TTC549 (cell line): ENCODE results near the gene FUT3.
"Not testable (repeated sequence)": the region's sequence is repeated elsewhere in the genome, so short reads cannot be mapped to it uniquely, and the experiment has no call there.

Experiments used
- FAIRE-seq: peaks from 2 replicates; lab custom pipeline; 2012; peaks lifted over from hg19 to GRCh38; lab: Jason Lieb, UNC

The FUT3 gene

DNA sequence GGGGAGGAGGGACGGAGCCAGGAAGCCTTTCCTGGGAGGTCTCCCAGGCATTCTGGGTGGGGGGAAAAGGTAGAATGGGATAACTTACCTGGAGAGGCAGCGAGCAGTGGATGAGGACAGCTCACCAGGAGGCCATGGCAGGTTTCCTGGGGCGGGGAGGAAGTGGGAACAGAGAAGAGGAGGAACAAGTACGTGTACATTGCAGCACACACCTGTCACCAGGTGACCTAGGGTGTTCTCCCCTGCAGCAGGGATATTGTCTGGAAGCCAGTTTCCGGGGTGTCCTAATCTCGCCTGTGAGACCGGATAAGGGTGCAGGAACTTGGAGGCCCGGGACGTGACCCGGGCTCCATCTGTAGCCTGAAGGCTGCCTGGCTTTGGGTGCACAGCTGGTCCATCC, at the start of gene FUT3:
TSS of gene FUT3 (minus strand) at position 148 of the 400 bp plus-strand sequence.
- no peak for FAIRE-seq

GRCh38 chr19:5900976-5901375, 49.7 kb upstream of the FUT3 start:
- no peak for FAIRE-seq

- FAIRE-seq = no peak
These were observed 48.7 kb upstream of the FUT3 start for GRCh38 chr19:5899728-5900526.

DNA sequence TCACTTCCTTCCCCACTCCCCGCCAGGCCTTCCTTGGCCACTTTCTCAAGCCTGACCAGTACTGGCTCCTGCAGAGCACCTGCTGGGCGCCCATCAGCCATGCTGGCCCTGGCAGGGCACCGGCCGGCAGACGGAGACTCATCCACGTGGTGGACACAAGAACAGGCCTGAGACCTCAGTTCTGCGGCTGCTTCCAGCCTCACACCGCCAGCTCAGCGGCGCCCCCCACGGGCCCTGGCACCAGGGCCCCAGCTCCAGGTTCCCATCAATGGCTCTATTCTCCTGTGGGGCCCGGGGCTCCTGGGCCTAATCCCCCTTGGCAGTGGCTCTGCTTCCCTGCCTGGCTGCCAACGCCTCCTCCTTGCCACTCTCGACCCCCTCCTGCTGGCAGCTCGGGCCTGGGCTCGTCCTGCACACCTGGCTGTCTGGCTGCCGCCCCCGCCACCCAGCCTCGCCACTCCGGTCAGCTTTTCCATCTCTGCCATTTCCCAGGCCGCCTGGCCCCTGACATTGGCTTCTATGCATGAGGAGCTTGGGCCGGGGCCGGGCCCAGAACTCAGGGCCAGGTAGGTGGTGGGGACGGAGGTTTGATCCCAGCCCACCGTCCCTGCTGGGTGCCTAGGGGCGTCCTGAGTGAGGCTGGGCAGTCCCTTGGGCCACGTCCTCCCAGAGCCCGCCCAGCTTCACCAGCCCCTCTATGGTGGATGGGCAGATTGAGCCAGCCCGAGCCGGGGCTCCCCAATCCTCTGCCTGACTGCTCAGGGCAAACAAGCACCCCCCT, 46.1 kb upstream of the FUT3 start:
- no peak for FAIRE-seq

GRCh38 chr19:5896365-5897076, 45.3 kb upstream of the FUT3 start:
- FAIRE-seq = no peak

GRCh38 chr19:5895890-5896289, 44.6 kb upstream of the FUT3 start:
- no peak for FAIRE-seq

- FAIRE-seq = no peak
These were observed 44.2 kb upstream of the FUT3 start for GRCh38 chr19:5895409-5895808.

DNA sequence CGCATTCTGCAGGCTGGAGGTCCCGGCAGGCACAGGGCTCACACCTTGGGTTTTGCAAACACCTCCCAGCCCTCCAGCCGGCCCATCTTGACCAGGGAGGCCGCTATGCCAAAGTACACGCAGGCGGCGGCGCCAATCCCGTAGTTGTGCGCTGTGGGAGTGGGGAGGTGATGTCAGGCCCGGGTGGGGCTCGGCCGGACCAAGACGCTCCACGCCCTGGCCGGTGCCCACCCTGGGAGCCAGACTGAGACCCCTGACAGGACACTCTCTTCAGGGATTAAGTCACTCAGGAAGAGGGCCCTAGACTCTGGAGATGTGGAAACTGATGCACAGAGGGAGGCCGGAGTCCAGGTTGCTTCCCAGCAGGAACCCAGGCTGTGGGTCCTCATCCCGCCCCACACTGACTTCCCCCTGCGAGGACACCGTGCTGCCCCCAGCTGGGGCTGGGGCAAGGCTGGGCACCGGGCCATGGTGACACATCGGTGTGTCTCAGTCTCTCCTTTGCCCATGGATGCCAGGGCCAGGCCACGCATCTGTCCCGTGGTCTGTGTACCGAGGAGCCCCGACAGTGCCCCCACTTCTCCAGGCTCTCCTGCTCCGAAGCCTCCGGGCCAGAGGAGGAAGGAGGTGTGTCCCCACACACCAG, 43.6 kb upstream of the FUT3 start:
- FAIRE-seq = no peak

DNA sequence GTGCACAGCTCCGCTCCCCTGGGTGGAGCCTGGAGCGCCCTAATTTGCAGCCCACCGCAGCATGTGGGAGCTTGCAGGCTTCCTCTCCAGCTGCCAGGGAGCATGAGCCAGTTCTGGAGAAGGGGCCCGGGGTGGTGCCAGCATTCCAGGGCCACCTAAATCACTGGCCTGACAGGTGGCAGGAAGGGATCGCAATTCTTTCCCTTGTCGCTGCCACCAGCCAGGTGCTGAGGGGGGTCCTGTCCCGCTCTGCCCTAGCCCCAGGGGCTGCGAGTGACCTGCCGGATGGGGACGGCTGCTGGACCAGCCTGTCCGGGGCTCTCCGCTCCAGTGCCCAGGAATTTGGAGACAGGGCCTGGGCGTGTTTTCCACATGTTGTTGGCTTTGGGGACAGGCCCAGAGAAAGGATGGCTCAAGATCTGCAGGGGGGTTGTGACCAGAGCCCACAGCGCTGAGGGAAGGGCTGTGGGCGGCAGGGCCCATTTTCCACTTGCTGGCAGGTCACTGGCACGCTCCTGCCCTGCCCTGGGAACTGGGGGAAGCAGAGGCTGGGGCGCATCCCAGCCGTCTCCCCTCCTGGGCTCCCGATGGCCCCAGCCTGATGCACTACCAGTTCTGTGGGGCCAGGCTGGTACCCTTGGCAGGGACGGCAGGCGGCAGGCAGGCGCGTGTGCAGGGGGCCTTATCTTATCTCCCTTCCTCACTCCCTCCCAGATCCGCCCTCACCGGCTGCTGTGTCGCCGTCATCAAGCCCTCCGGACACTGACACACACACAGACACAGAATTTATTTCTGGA, 42.9 kb upstream of the FUT3 start:
- no peak for FAIRE-seq

GRCh38 chr19:5893296-5893903, 42.2 kb upstream of the FUT3 start:
- no peak for FAIRE-seq

DNA sequence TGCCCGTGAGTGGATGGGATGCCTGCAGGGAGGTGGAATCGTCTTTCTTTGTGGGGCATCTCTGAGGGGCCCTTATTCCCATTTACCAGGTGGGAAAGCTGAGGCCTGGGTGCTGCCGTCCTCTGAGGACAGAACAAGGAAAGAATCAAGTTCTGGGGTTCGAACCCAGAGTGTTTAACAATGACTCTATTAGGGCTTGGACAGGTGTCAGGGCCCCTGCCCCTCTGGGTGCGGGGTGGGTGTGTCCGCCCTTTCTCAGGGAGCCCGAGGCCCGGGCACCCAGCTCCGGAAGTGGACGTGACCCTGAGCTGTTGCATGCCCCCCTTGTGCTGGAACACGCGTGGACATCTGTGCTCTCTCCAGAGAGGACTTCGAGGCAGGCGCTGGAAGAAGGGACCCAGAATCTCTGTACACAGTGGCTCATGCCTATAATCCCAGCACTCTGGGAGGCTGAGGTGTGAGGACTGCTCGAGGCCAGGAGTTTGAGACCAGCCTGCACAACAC, 41.6 kb upstream of the FUT3 start:
- no peak for FAIRE-seq

DNA sequence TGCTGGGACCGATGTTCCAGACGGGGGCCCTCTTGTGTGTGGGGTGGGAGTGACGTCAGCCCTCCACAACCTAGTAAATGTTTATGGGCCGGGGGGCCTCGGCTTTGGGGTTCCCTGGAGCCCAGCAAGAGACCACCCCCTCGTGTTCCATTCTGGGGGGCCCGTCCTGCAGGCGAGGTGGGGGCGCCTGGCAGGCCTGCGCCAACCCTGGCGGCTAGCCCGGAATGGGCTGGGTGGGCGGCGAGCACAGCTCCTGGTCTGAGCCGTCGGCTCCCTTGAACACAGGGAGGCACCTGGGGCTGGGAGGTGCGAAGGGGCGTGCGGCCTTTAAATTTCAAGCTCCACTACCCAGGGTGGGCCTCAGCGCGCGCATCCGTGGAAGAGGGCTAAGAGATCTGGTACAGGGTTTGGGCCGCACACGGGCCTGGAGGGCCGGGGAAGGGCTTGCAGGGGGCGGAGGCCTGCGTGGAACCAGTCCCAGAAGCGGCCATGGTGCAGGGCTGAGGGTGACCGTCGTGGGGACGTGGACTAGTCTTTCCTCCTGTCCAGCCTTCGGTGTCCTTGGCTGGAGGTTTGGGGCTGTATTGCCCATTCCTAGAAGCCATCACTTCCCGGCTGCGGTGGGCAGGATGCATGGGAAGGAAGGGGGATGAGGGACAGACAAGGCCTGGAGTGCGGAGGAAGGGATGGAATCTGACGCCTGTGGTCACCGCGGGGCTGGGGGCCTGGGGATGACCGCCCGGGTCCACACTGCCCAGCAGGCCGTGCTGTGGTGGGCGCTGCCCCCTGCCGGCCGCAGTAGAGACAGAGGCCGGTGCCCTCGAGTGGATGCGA, 40.9 kb upstream of the FUT3 start:
- no peak for FAIRE-seq

DNA sequence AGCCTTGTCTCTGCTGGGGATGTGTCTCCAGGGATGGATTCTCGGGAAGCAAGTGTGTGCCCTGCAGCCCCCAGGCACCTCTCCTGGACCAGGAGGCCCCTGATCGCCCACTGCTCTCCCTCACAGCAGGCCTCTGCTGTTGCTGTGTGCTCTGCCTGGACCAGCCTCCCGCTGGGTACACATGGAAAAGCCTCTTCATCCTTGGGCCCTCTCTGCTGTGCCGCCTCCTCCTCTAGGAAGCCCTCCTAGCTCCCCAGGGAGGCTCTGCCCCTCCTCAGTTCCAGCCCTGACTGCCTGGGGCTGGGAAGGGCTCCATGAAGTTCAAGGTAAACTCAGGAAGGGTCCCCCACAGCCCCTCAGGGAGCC, 40.3 kb upstream of the FUT3 start:
- no peak for FAIRE-seq

DNA sequence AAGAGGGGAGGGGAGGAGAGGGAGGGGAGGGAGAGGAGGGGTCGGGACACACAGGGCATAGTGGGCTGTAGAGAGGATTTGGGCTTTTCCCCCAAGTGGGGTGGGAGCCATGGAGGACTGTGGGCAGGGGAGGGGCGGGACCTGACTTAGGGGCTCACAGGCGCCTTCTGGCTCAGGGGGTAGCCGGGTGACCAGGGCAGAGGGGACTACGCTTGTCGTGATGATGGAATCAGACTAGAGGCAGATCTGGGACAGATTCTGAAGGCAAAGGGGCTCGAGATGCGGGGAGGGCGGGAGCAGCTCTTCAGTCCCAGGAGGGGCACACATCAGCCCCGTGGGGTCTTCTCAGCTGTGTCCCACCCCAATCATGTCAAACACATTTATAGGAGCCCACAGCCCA, 38.9 kb upstream of the FUT3 start:
- no peak for FAIRE-seq

DNA sequence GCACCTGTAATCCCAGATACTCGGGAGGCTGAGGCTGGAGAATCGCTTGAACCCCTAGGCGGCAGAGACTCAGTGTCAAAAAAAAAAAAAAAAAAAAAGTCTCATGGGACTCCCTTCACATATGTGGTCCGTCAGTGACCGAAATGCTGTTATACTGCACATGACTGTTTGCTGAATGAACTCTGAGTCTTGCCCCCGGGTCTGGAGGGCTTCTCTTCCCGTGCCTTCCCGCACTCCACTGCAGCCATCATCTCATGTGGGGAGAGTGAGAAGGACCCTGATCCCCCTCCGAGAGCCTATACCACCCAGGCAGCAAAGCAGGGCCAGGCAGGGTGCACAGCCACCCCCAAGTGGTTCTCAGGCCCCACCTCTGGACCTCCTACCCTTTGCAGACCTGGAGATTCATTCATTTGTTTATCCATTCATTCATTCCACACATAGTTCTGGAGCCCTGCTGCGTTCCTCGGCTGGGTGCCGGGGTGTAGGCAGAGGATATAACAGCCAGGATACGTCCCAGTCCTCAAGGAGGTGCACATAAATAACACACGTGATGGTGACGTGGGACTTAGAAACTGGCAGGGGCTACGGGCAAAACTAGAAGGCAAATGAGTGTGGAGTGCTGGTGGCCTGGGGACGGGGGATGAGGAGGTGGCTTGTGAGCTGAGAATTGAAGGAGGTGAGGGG, 38.2 kb upstream of the FUT3 start:
- no peak for FAIRE-seq

DNA sequence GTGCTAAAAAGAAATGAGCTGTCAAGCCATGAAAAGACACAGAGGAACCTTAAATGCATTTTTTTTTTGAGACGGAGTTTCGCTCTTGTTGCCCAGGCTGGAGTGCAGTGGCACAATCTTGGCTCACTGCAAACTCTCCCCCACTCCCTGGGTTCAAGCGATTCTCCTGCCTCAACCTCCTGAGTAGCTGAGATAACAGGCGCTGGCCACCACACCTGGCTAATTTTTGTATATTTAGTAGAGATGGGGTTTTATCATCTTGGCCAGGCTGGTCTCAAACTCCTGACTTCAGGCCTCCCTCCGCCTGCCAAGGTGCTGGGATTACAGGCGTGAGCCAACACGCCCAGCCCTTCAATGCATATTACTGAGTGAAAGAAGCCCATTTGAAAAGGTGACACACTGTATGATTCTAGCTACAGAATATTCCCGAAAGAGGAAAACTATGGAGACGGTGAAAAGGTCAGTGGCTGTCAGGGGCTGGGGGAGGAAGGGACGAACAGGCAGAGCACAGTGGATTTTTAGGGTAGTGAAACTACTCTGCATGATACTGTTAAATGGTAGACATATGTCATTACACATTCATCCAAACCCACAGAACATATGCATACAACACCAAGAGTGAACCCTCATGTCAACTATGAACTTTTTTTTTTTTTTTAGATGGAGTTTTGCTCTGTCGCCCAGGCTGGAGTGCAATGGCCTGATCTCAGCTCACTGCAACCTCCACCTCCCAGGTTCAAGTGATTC, 33.0 kb upstream of the FUT3 start:
- not testable (repeated sequence) for FAIRE-seq

DNA sequence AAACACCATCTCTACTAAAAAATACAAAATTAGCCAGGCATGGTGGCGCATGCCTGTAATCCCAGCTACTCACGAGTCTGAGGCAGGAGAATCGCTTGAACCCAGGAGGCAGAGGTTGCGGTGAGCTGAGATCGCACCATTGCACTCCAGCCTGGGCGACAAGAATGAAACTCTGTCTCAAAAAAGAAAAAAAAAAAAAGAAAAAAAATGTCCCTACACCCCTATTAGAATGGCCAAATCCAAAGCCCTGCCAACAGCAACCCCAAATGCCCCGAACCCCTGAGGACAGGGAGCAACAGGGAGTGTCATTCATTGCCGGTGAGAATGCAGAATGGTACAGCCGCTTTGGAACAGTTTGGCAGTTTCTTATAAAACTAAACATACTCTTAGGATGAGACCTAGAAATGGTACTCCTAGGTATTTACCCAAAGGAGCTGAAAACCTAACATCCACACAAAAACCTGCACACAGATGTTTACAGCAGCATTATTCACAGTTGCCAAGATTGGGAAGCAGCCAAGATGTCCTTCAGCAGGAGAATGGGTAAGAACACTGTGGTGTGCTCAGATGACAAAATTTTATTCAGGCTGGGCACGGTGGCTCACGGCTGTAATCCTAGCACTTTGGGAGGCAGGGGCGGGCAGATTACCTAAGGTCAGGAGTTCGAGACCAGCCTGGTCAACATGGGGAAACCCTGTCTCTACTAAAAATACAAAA, 32.1 kb upstream of the FUT3 start:
- not testable (repeated sequence) for FAIRE-seq

DNA sequence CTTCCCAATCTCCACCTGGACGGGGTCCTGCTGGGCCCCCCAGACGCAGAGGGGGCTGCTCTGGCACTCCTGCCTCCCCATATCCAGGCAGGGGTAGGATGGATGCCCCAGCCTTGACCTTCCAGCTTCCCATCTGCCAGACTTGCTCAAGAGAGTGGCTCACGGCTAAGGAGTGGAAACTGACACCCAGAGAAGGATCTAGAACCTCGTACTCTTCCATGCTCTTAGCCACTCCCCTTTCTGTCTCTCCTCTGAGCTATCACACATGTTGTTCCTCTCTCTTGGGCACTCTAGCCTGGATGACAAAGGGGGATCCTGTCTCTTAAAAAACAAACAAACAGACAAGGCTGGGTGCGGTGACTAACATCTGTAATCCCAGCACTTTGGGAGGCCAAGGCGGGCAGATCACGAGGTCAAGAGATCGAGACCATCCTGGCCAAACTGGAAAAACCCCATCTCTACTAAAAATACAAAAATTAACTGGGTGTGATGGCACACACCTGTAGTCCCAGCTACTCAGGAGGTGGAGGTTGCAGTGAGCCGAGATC, 31.2 kb upstream of the FUT3 start:
- no peak for FAIRE-seq
